Medulla oblongata (tissue), 1 donor: ENCODE data around the gene CHRNA5.

Source experiments
- DNase-seq: peaks from one replicate; pipeline ENCODE4 v3.0.0-alpha.2; 2015; ENCODE audit errors: extremely low spot score

Gene CHRNA5

DNA sequence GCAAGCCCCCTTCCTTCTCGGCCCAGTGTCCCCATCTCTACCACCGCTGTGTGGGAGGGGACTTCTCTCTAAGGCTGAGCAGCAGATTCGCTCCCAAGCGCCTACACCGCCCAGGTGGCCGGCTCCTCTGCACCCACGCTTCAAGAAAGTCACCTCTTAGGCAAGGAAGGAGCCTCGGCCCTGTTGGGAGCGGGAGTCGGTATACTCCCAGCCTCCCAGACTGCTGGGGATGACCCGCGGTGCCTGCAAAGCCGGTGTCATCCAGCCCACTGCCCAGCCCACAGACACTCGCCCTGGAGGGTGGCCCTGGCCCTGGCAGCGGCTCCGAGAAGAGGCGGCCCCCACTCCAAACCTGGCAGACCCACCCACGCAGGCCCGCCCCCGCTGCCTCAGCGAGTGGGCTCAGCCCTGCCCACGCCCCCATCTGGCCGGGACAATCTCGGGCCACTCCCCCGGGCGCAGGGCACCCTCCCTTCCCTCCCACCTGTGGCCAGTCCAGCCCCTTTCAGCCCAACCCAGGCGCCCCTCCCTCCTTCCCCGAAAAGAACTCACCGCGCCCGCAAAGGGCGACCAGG is 75.3 kb downstream of the CHRNA5 start:
- DNase-seq = no peak

GRCh38 chr15:78641102-78641748 is 75.9 kb downstream of the CHRNA5 start, which contains the start of gene CHRNB4:
TSS of gene CHRNB4 (minus strand) at chr15:78641210. CDS start at chr15:78641133, 77 bp downstream.
- DNase-seq = no peak

DNA sequence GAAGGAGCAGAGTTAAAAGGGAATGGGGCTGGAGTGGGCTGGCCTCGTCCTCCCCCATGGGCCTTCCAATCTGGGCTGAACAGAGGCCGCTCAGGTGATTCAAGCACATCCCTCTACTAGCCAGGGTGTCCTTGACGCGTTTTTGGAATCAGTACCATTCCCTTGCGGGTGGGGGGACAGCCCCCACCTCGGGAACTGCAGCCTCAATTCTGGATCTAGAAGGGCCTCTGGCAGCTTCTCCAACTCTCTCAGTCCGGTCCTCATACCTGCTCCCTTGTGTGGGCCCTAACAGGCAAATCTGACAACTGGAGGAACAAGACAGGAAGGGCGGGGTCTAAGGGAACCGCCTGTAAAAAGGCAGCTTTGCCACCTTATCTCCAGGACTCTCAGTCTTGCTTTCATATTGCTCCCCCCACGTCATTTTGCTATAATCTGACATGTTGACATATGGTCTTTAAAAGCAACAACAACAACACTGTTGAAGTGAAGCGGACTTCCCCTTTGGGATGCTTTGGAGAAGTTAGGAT is 76.5 kb downstream of the CHRNA5 start:
- DNase-seq = no peak

- DNase-seq = peak; percentile 10
Measured at GRCh38 chr15:78642331-78642730, 77.0 kb downstream of the CHRNA5 start.
